ENCODE measurements around the gene GORASP1. TPM values are rescaled to one million over a fixed set of nuclear protein-coding genes. Genes with fewer than 3 reads are reported as not detected.

The GORASP1 gene
- total and polyA plus RNA-seq, 2 of the 8 experiments (the other 6 are each of a cell fraction or from before 2014, with no cell fraction given), result 33.4 to 33.5 TPM

GRCh38 chr3:39142067-39142466, 34.6 kb upstream of the GORASP1 start:
- Histone ChIP-seq H4K8ac (ENCODE audit: extremely low read depth, insufficient read depth, low read length) (no peak overlapping the region), H4K20me1 (replicated peaks in 1 of 2; ENCODE audit: control insufficient read depth in 1 of 2, insufficient read depth in 2 of 2, low read length in 2 of 2) (peaks cover 0 to 19% of the 10 kb centered on the region in 2 experiments), H3K14ac (ENCODE audit: insufficient read length) (no peak overlapping the region), H3K9me3 (ENCODE audit: insufficient read depth in 2 of 2, low read depth in 1 of 2, low read length in 1 of 2) (no peaks in the 10 kb centered on the region), H2AK5ac (ENCODE audit: low read depth, low read length) (no peak overlapping the region), H3K56ac (replicated peaks; ENCODE audit: insufficient read length, low read depth, low read length) (no peak overlapping the region), H3K27ac (ENCODE audit: low read depth, low read length) (no peak overlapping the region), H4K91ac (replicated peaks; ENCODE audit: insufficient read length, low read length) (no peak overlapping the region), H3K18ac (ENCODE audit: extremely low read depth, low read length) (no peak overlapping the region), H4K5ac (ENCODE audit: insufficient read length, low read depth, low read length) (no peak overlapping the region), H2BK12ac (ENCODE audit: low read depth, low read length) (no peak overlapping the region), H3K36me3 (ENCODE audit: control insufficient read depth in 2 of 4, insufficient read depth in 4 of 4, low read length in 3 of 4) (peaks cover 14 to 45% (median 21%) of the 10 kb centered on the region in 4 experiments; a peak in 6 of 8 replicates), H3K4ac (replicated peaks; ENCODE audit: insufficient read length, low read depth, low read length) (no peak overlapping the region), H3K9ac (replicated peaks in 1 of 4; ENCODE audit: extremely low read depth in 1 of 4, low read depth in 3 of 4, low read length in 3 of 4) (no peak overlapping the region), H3K23ac (ENCODE audit: insufficient read length) (no peak overlapping the region), H2BK20ac (ENCODE audit: low read length) (no peak overlapping the region), H3K27me3 (replicated peaks in 1 of 4; ENCODE audit: control insufficient read depth in 3 of 4, extremely low read depth in 1 of 4, insufficient read depth in 3 of 4, low read length in 3 of 4) (no peaks in the 10 kb centered on the region), H3K4me2 (ENCODE audit: insufficient read depth in 1 of 2, low read depth in 2 of 2, low read length in 2 of 2) (no peak overlapping the region), H3K23me2 (ENCODE audit: low read depth, low read length) (no peaks in the 10 kb centered on the region; the same call in 1 of the 2 replicates), H2BK15ac (ENCODE audit: low read length) (no peak overlapping the region), H3K79me1 (ENCODE audit: low read depth, low read length) (peaks cover 2% of the 10 kb centered on the region; the same call in 1 of the 2 replicates), H2BK120ac (replicated peaks; ENCODE audit: low read depth, low read length) (no peak overlapping the region), H3K4me3 (ENCODE audit: extremely low read depth in 1 of 4, insufficient read depth in 2 of 4, low read depth in 3 of 4, low read length in 4 of 4) (no peak overlapping the region), H2BK5ac (ENCODE audit: low read depth, low read length) (no peak overlapping the region), H3K79me2 (ENCODE audit: control insufficient read depth in 1 of 2, insufficient read depth in 2 of 2, low read length in 2 of 2) (peaks cover 0 to 6% of the 10 kb centered on the region in 2 experiments; a peak in 1 of 4 replicates), H3K4me1 (replicated peaks in 1 of 4; ENCODE audit: control insufficient read depth in 3 of 4, insufficient read depth in 4 of 4, low read length in 3 of 4) (peaks cover 0 to 5% (median 3%) of the 10 kb centered on the region in 4 experiments; a peak in 5 of 7 replicates), H2AFZ (ENCODE audit: low read length) (no peak overlapping the region)
- ChIA-PET CTCF (ENCODE audit: partially characterized antibody) (interaction anchor here (0.9 to 3.1 kb wide), 4 partner anchors 8 to 150 kb away, joined by 3 to 11 read pairs (median 6); no protein-coding TSS in a partner anchor), POLR2A (ENCODE audit: partially characterized antibody) (interaction anchor here (1.4 to 2.8 kb wide), 2 partner anchors 8 to 15 kb away, joined by 3 to 16 read pairs; no protein-coding TSS in a partner anchor)
- 87% methylated on average over 5 of the region's 5 CpGs; no CpG with 5 or more reads in 1 of the 2 experiments for WGBS, 2 experiments (ENCODE audit: extremely low coverage in 1 of 2, insufficient coverage in 1 of 2, insufficient read length in 1 of 2, insufficient replicate concordance in 2 of 2, low coverage in 1 of 2, low lambda C conversion rate in 2 of 2, missing lambda C conversion rate in 1 of 2)
- no peak for DNase-seq (ENCODE audit: low read depth in 1 of 2, low spot score in 2 of 2)
- FAIRE-seq, result no peak
- TF ChIP-seq MAX (IDR thresholded peaks at IDR 0.05) (no peak), SIX5 (IDR thresholded peaks at IDR 0.05; ENCODE audit: low read depth, low read length) (no peak), NRF1 (IDR thresholded peaks at IDR 0.05; ENCODE audit: low read depth, low read length) (no peak), BCL11A (IDR thresholded peaks at IDR 0.05; ENCODE audit: low read depth in 2 of 2, low read length in 2 of 2) (no peak), POLR2AphosphoS5 (IDR thresholded peaks at IDR 0.05; ENCODE audit: low read depth, low read length) (no peak), ASH2L (IDR thresholded peaks at IDR 0.05; ENCODE audit: low read length) (no peak)

Measured in H1 (cell line).